GM12878 (cell line): Measurements from ENCODE around the gene KRTAP5-8. TPM values are rescaled to one million over a fixed set of nuclear protein-coding genes. Genes with fewer than 3 reads are reported as not detected.

Source experiments
- ATAC-seq: fragments of 200-7000 bp; cut with Tn5 transposase; 3 replicates; pipeline ENCODE4 v1.9.1; 2020; ENCODE audit warnings: mild to moderate bottlenecking, moderate library complexity
- BruUV-seq: library from RNA; stranded (reverse); fragments of 400-500 nt; replicated peaks from 2 replicates; lab custom pipeline; 2021; lab: Mats Ljungman, UMichigan
- CTCF ChIA-PET: fragments of 300-600 bp; sonication (Branson Sonifier 250); formaldehyde crosslinking; extraction: SDS; loops from one replicate; lab custom pipeline; 2021; ENCODE audit warnings: inconsistent platforms; lab: Yijun Ruan, JAX
- POLR2A ChIA-PET: fragments of 350-600 bp; formaldehyde crosslinking; extraction: SDS; loops from one replicate; lab custom pipeline; 2021; ENCODE audit warnings: inconsistent platforms; lab: Charles Lee
- RAD21 ChIA-PET: fragments of 300-600 bp; sonication (Branson Sonifier 250); formaldehyde crosslinking; loops from one replicate; lab custom pipeline; 2023; ENCODE audit warnings: antibody characterized with exemption; ENCODE audit not compliant: unreplicated experiment; lab: Charles Lee
- SMC1A ChIA-PET: fragments of 300-600 bp; sonication (Branson Sonifier 250); formaldehyde crosslinking; loops from one replicate; lab custom pipeline; 2023; ENCODE audit not compliant: unreplicated experiment, uncharacterized antibody; lab: Charles Lee
- DNase-seq: peaks from one replicate; pipeline ENCODE4 v3.0.0-alpha.2; 2011; ENCODE audit warnings: low read depth, low spot score
- FAIRE-seq: peaks from 3 replicates; lab custom pipeline; 2011; peaks lifted over from hg19 to GRCh38; lab: Jason Lieb, UNC
- H2AFZ ChIP-seq: 2 replicates; pipeline ENCODE4 v1.6.0; 2011; ENCODE audit warnings: low read depth, low read length, control low read depth; ENCODE audit not compliant: control insufficient read depth
- H3K27ac ChIP-seq: 2 replicates; pipeline ENCODE4 v1.5.1; 2011; ENCODE audit warnings: control low read depth; ENCODE audit not compliant: control insufficient read depth, insufficient read depth
- H3K27me3 ChIP-seq, 2 experiments: replicated peaks in 1 of 2; 2 replicates each; pipeline versions ENCODE4 v1.6.0 to v1.6.1; 2011; ENCODE audit warnings: low read length in 1 of 2; ENCODE audit not compliant: control insufficient read depth in 2 of 2, insufficient read depth in 2 of 2
- H3K36me3 ChIP-seq, 2 experiments: 2 replicates each; pipeline ENCODE4 v1.5.1; 2011; ENCODE audit warnings: low read length in 1 of 2; ENCODE audit not compliant: control insufficient read depth in 2 of 2, insufficient read depth in 2 of 2
- H3K4me1 ChIP-seq: 2 replicates; pipeline ENCODE4 v1.6.1; 2011; ENCODE audit warnings: mild to moderate bottlenecking, low read length, moderate library complexity, mixed read lengths; ENCODE audit not compliant: control insufficient read depth, insufficient read depth
- H3K4me2 ChIP-seq: 2 replicates; pipeline ENCODE4 v1.6.0; 2011; ENCODE audit warnings: control low read depth; ENCODE audit not compliant: control insufficient read depth, insufficient read depth
- H3K4me3 ChIP-seq: fragments of 200-600 bp; sonication (generic); 2 replicates; pipeline ENCODE4 v1.5.1; 2016
- H3K79me2 ChIP-seq: 2 replicates; pipeline ENCODE4 v1.6.0; 2011; ENCODE audit warnings: low read length; ENCODE audit not compliant: control insufficient read depth, insufficient read depth
- H3K9ac ChIP-seq: 2 replicates; pipeline ENCODE4 v1.8.0; 2011; ENCODE audit warnings: low read length, control low read depth, mixed read lengths; ENCODE audit not compliant: control insufficient read depth, insufficient read depth
- H3K9me3 ChIP-seq: replicated peaks from 3 replicates; pipeline ENCODE4 v1.5.1; 2011; ENCODE audit warnings: mild to moderate bottlenecking, low read length; ENCODE audit not compliant: control insufficient read depth, insufficient read depth
- H4K20me1 ChIP-seq: 2 replicates; pipeline ENCODE4 v1.6.0; 2011; ENCODE audit not compliant: control insufficient read depth, insufficient read depth
- ASH2L ChIP-seq: fragments of 300-600, 200-600 bp; sonication (generic); IDR thresholded peaks from 2 replicates; pipeline ENCODE4 v1.6.1; 2017; ENCODE audit warnings: low read depth, mild to moderate bottlenecking, borderline replicate concordance
- BACH1 ChIP-seq: fragments of 450-650 bp; IDR thresholded peaks from 2 replicates; pipeline ENCODE4 v1.6.1; 2017; ENCODE audit warnings: mild to moderate bottlenecking, borderline replicate concordance
- CHD1 ChIP-seq: IDR thresholded peaks from 2 replicates; pipeline ENCODE4 v1.6.1; 2012; ENCODE audit warnings: low read depth, low read length, improper control_type of control experiment
- CREM ChIP-seq: IDR thresholded peaks from 2 replicates; pipeline ENCODE4 v1.6.1; 2014; ENCODE audit warnings: antibody characterized with exemption, low read depth
- IKZF2 ChIP-seq, 2 experiments: fragments of 450-650 bp; IDR thresholded peaks; 2 replicates each; pipeline ENCODE4 v1.6.1; 2017; ENCODE audit warnings: mild to moderate bottlenecking in 2 of 2, moderate library complexity in 2 of 2
- KLF5 ChIP-seq: fragments of 450-650 bp; IDR thresholded peaks from 2 replicates; pipeline ENCODE4 v1.6.1; 2014; ENCODE audit warnings: mild to moderate bottlenecking; ENCODE audit not compliant: partially characterized antibody
- MXI1 ChIP-seq: fragments of 150-350 bp; IDR thresholded peaks from 2 replicates; pipeline ENCODE4 v1.6.1; 2011; ENCODE audit warnings: low read depth, mild to moderate bottlenecking, inconsistent platforms, low read length, improper control_type of control experiment
- NR2C2 ChIP-seq: IDR thresholded peaks from 2 replicates; pipeline ENCODE4 v1.6.1; 2011; ENCODE audit warnings: borderline replicate concordance, low read depth; ENCODE audit not compliant: control insufficient read depth, insufficient read length
- POLR2AphosphoS2 ChIP-seq: IDR thresholded peaks from 2 replicates; pipeline ENCODE4 v1.6.1; 2011; ENCODE audit warnings: low read depth, mild to moderate bottlenecking, low read length, improper control_type of control experiment, moderate library complexity
- RAD51 ChIP-seq: fragments of 450-650 bp; IDR thresholded peaks from 2 replicates; pipeline ENCODE4 v1.6.1; 2016; ENCODE audit warnings: moderate library complexity, mild to moderate bottlenecking, inconsistent platforms
- RUNX3 ChIP-seq: IDR thresholded peaks from 2 replicates; pipeline ENCODE4 v1.6.1; 2012; ENCODE audit warnings: low read length, inconsistent platforms
- SMAD5 ChIP-seq: IDR thresholded peaks from 2 replicates; pipeline ENCODE4 v1.6.1; 2016; ENCODE audit warnings: antibody characterized with exemption, low read depth
- SREBF1 ChIP-seq: IDR thresholded peaks from 2 replicates; pipeline ENCODE4 v1.6.1; 2012; ENCODE audit warnings: mild to moderate bottlenecking, low read length
- TBL1XR1 ChIP-seq: IDR thresholded peaks from 2 replicates; pipeline ENCODE4 v1.6.1; 2012; ENCODE audit warnings: low read depth, low read length, improper control_type of control experiment
- WGBS: methylation state at CpG from one replicate; pipeline ENCODE4 v1.1.6; 2016; ENCODE audit warnings: low lambda C conversion rate; ENCODE audit not compliant: insufficient replicate concordance, insufficient coverage; ENCODE audit errors: missing lambda C conversion rate; 5-methylcytosine and 5-hydroxymethylcytosine counted together
- in situ Hi-C: fragments of 300-500 bp; cut with MboI; formaldehyde crosslinking; loops from 9 replicates; pipeline ENCODE4 v1.14.3; 2018; ENCODE audit warnings: mixed read lengths
- intact Hi-C: fragments of 100-400 bp; cut with micrococcal nuclease; formaldehyde crosslinking; loops from one replicate; pipeline ENCODE4 v1.14.2; 2022; ENCODE audit not compliant: unreplicated experiment
- polyA plus RNA-seq, 11 experiments: library from polyadenylated mRNA; depleted of rRNA in 4 of 11; unstranded in 6 of 11; stranded (reverse) in 5 of 11; fragments of >200 nt; fragmentation: Nextera tagmentation in 4 of 11; fragmentation: Illumina TruSeq in 1 of 11; extraction: Ambion mirVana in 4 of 11; extraction: Trizol in 1 of 11; gene quantifications; 1 replicate in 1 of 11; 2 replicates in 10 of 11; pipeline versions ENCODE4 v1.2.1 to v1.2.3, GENCODE V29; 2011 to 2016; ENCODE audit warnings: inconsistent platforms in 2 of 11, missing spikeins in 2 of 11, low read depth in 1 of 11
- total RNA-seq, 4 experiments: library from RNA; depleted of rRNA in 3 of 4; stranded (reverse); fragments of >200 nt in 3 of 4; fragmentation: Illumina TruSeq in 1 of 4; extraction: Trizol in 1 of 4; gene quantifications; 2 replicates each; pipeline versions ENCODE4 v1.2.1 to v1.2.3, GENCODE V29; 2013 to 2021
- TF ChIP-seq, protein P1 (sequence below): fragments of 150-350 bp; IDR thresholded peaks from 2 replicates; pipeline ENCODE4 v1.6.1; 2016; ENCODE audit warnings: low read depth, low read length

The KRTAP5-8 gene
- total and polyA plus RNA-seq, 10 of the 15 experiments (the other 5 are each of a cell fraction or from before 2014, with no cell fraction given) = 0.07 to 0.36 (median 0.13) TPM; not detected in 6

DNA sequence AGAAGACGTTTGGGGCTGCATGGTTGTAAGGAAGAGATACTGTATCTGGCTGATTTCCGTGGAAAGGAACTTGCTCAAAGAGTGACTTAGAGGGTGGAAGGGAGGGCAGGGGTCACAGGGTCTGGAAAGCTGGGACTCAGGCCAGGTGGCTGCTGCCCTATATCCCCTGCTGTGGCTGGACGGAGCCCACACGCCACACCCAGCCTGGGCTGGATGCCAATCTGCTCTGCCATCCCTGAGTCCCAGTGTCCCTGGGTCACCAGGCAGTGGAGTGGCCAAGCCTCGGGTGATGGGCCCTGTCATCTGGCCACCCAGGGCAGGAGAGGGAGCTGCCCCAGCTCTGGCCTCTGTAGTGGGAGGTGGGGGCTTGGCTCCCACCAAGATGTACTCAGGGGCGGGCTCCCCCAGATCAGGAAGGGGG is 37.2 kb upstream of the KRTAP5-8 start (continued):
- no peak for TF ChIP-seq KLF5
- TF ChIP-seq, protein P1, sequence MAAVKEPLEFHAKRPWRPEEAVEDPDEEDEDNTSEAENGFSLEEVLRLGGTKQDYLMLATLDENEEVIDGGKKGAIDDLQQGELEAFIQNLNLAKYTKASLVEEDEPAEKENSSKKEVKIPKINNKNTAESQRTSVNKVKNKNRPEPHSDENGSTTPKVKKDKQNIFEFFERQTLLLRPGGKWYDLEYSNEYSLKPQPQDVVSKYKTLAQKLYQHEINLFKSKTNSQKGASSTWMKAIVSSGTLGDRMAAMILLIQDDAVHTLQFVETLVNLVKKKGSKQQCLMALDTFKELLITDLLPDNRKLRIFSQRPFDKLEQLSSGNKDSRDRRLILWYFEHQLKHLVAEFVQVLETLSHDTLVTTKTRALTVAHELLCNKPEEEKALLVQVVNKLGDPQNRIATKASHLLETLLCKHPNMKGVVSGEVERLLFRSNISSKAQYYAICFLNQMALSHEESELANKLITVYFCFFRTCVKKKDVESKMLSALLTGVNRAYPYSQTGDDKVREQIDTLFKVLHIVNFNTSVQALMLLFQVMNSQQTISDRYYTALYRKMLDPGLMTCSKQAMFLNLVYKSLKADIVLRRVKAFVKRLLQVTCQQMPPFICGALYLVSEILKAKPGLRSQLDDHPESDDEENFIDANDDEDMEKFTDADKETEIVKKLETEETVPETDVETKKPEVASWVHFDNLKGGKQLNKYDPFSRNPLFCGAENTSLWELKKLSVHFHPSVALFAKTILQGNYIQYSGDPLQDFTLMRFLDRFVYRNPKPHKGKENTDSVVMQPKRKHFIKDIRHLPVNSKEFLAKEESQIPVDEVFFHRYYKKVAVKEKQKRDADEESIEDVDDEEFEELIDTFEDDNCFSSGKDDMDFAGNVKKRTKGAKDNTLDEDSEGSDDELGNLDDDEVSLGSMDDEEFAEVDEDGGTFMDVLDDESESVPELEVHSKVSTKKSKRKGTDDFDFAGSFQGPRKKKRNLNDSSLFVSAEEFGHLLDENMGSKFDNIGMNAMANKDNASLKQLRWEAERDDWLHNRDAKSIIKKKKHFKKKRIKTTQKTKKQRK = no peak
- TF ChIP-seq RUNX3 = no peak
- no peak for TF ChIP-seq SMAD5

DNA sequence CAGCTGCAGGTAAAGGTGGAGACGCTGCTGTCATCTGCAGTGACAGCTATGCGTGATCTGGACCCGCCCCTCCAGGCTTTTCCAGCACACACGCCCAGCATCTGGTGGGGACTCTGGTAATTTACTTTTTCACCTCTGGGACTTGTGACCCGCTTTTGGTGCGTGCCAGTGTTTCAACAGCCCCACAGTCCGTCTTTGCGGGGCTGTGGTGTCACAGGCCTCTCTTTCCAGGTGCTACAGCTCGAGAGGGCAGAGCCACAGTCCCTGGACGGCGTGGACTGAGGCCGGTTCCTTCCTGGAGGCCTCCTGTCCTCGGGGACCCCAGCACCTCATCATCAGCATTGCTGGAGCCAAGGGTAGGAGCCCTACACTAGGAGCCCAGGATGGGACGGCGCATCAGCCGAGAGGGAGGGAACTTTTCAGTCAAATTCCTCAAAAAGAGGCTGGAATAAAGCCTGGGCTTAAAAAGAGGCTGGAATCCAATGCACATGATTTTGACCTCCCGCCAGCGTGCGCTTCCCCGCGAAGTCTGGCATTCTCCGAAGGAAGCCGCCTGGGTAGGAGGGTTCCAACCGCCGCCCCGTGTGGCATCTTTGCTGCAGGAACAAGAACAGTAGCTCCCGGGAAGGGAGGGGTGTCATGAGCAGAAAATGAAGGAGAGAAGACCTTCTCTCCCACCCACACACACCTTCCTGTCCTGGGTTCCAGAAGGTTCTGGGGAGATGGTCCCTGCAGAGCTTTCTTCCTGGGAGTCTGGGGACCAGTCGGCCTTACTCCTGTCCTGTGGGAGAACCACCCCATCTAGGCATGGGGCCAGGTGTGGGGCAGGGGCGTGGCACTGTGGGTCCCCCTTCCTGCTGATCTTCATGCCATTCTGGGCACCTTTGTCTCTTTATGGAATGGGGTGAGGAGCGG is 36.5 kb upstream of the KRTAP5-8 start:
- ChIA-PET SMC1A (no interaction called here), RAD21 (no interaction called here), CTCF (no interaction called here), POLR2A (interaction anchor here (0.8 kb wide), 1 partner anchor 72 kb away, joined by 4 read pairs; no protein-coding TSS in a partner anchor)
- in situ Hi-C loops = no loop called here
- Histone ChIP-seq H3K79me2 (no peaks in the 10 kb centered on the region), H3K4me2 (no peak overlapping the region), H3K27ac (no peak overlapping the region), H3K4me1 (0 out of 2 replicates have a peak, but pooled peaks cover 2% of the 10 kb centered on the region), H2AFZ (no peak overlapping the region), H3K27me3 (no peaks in the 10 kb centered on the region), H3K36me3 (peaks cover 12 to 13% of the 10 kb centered on the region in 2 experiments; a peak in 3 of 4 replicates), H3K9ac (no peak overlapping the region), H3K9me3 (no peaks in the 10 kb centered on the region; the same call in 2 of the 3 replicates), H4K20me1 (no peaks in the 10 kb centered on the region; the same call in 1 of the 2 replicates), H3K4me3 (no peak overlapping the region)
- intact Hi-C loops = no loop called here
- no peak for DNase-seq
- ATAC-seq = no peak
- no peak for FAIRE-seq
- no TSS peak for BruUV-seq
- WGBS = 95% methylated on average over 25 of the region's 30 CpGs
- TF ChIP-seq TBL1XR1 (no peak), ASH2L (no peak), NR2C2 (no peak), BACH1 (no peak), CHD1 (no peak), SREBF1 (no peak), MXI1 (no peak), IKZF2 (IDR thresholded peaks at IDR 0.05) (no peak), CREM (no peak), POLR2AphosphoS2 (no peak), RAD51 (no peak)
- TF ChIP-seq, protein P1 = no peak
